Measurements from ENCODE around the gene ING5.

The ING5 gene

GRCh38 chr2:241770185-241770935, 68.5 kb downstream of the ING5 start:
- no peak for DNase-seq (ENCODE audit: low read depth)
- H3K4me3 ChIP-seq (ENCODE audit: low read depth, low read length), result no peak overlapping the region

DNA sequence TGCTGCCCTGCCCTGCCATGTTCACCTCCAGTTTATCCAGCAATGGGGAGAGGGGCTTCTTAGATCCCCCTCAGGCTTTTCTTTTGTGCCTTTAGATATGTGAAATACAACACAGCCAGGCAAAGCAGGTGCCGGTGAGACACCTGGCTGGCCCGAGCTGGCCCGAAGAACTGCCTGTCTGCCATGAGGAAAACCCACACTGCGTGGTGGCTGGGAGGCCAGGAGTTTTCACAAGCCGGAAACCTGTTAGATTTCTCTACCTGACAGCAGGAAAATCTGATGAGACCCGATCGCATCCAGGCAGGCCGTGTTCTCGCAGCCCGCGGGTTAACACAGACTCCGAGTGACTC, 69.1 kb downstream of the ING5 start:
- DNase-seq (ENCODE audit: low read depth), result no peak
- H3K4me3 ChIP-seq (ENCODE audit: low read depth, low read length), result no peak overlapping the region

GRCh38 chr2:241771286-241772062, 69.6 kb downstream of the ING5 start:
- DNase-seq (ENCODE audit: low read depth), result peak; percentile 13
- H3K4me3 ChIP-seq (ENCODE audit: low read depth, low read length), result no peak overlapping the region

GRCh38 chr2:241772063-241772499, 70.2 kb downstream of the ING5 start:
- H3K4me3 ChIP-seq (ENCODE audit: low read depth, low read length), result no peak overlapping the region
- no peak for DNase-seq (ENCODE audit: low read depth)

DNA sequence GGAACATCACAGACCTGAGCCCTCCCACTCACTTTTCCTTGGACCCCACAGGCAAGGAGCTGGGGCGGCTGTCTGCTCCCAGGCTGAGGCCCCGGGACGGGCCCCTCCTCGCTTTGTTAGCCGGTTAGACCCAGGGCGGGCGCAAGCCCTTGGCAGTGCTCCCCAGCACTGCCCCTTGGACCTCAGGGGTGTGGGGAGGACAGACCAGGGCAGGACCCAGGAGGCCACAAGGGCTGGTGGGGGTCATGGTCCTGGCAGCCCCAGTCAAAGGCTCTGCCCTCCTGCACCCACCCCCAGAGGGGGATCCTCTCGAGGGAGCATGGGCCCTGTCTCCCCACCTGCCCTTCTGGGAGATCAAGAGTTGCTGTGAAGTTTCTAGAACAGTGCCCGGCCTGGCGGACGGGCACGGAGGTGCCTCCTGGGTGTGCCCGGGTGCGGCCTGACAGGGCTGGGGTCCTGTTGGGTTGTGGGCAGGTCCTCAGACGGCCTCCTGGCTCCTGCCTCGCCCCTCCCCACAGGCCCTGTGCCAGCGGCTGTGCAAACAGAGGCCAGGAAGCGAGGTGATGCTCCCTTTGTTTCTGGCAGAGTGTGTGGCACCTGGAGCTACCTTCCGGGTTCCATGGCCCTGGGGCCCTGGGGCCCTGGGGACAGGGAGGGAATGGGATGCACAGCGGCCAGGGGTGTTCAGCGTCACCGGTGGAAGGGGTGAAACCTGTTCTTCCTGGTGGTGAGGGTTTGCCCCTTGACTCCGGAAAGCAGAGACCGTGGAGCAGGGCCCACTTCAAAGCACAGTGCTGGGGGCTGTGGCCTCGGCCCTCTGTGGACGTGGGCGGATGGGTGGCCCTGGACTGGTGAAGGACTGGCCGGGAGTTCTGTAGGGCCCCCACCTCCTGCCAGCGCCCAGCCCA, 71.9 kb downstream of the ING5 start:
- DNase-seq (ENCODE audit: low read depth), result no peak
- H3K4me3 ChIP-seq (ENCODE audit: low read depth, low read length), result no peak overlapping the region

GRCh38 chr2:241774419-241775222, 72.8 kb downstream of the ING5 start:
- H3K4me3 ChIP-seq (ENCODE audit: low read depth, low read length), result no peak overlapping the region
- DNase-seq (ENCODE audit: low read depth), result peak; percentile 31

- H3K4me3 ChIP-seq (ENCODE audit: low read depth, low read length), result no peak overlapping the region
- DNase-seq (ENCODE audit: low read depth), result no peak
Observed at GRCh38 chr2:241775223-241776177, 73.7 kb downstream of the ING5 start.

GRCh38 chr2:241776336-241777169, 74.7 kb downstream of the ING5 start, which contains the start of gene GAL3ST2:
Gene GAL3ST2, plus strand, starts transcription at chr2:241776822. Its CDS starts 134 bp downstream, at chr2:241776956.
- DNase-seq (ENCODE audit: low read depth), result no peak
- no peak within 1 kb of the TSS for H3K4me3 ChIP-seq (ENCODE audit: low read depth, low read length)

- no peak for DNase-seq (ENCODE audit: low read depth)
- H3K4me3 ChIP-seq (ENCODE audit: low read depth, low read length), result no peak overlapping the region
Observed at GRCh38 chr2:241777170-241777685, 75.4 kb downstream of the ING5 start.

DNA sequence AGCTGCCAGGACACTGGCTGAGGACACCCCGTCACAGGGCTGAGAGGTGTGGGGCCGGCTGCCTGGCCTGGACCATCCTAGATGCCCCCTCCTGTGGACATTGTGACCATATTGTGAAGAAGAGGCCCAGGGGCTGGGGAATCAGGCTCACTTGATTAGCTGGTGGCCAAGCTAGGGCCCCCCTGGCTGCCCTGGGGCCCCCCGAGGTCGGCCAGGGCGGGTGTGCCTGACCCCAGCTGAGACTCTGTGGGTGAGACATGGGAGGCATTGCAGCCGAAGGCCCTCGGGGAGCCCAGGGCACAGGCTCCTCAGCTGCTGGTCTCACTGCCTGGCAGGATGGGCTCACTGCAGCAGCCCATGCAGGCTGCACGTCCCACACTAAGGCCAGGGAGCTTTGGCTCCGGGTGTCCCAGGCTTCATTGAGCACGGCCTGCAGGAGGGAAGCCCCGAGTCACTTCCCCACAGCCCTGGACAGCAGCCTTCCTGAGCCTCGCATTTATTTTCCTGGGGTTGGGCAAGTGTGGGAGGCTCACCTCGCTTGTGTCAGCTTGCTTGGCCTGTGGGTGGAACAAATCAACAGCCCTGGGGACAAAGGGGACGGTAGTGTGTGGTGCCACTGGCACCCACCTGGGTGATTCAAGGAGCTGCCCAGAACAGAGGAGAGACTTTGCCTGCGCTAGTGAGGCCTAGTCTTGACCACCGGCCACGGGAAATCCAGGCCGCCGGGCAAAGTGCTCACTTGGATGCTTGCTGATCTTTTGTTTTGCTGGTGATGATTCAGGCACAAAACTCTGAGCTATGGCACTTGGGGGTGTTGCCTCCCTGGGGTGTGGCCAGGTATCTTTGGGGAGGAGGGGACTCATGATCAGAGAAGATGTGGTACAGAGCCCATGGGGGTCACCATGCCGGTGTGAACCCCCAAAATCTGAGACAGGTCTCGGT, 76.1 kb downstream of the ING5 start:
- DNase-seq (ENCODE audit: low read depth), result no peak

More for the DNA sequence above, 76.1 kb downstream of the ING5 start:
- H3K4me3 ChIP-seq (ENCODE audit: low read depth, low read length), result no peak overlapping the region
